ENCODE results near the gene HEXIM2. TPM values are rescaled to one million over a fixed set of nuclear protein-coding genes. Genes with fewer than 3 reads are reported as not detected.

HEXIM2 gene
- total and polyA plus RNA-seq, 2 of the 4 experiments (the other 2 are of a cell fraction) = 4.5 to 6.1 TPM

DNA sequence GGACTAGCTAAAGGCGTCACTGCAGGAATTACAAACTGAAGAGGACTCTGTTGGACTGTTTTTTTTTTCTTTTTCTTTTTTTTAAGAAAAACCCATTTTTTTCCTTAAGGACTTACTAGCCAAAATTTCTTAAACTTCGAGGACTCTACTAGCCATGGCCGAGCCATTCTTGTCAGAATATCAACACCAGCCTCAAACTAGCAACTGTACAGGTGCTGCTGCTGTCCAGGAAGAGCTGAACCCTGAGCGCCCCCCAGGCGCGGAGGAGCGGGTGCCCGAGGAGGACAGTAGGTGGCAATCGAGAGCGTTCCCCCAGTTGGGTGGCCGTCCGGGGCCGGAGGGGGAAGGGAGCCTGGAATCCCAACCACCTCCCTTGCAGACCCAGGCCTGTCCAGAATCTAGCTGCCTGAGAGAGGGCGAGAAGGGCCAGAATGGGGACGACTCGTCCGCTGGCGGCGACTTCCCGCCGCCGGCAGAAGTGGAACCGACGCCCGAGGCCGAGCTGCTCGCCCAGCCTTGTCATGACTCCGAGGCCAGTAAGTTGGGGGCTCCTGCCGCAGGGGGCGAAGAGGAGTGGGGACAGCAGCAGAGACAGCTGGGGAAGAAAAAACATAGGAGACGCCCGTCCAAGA is 12.5 kb upstream of the HEXIM2 start (continued):
- TF ChIP-seq SMC3 (IDR thresholded peaks at IDR 0.05; ENCODE audit: low read depth, low read length) (peak; percentile 62), POLR2A (IDR thresholded peaks at IDR 0.05; ENCODE audit: low read depth, low read length) (no peak; the same call in 1 of the 2 replicates)

DNA sequence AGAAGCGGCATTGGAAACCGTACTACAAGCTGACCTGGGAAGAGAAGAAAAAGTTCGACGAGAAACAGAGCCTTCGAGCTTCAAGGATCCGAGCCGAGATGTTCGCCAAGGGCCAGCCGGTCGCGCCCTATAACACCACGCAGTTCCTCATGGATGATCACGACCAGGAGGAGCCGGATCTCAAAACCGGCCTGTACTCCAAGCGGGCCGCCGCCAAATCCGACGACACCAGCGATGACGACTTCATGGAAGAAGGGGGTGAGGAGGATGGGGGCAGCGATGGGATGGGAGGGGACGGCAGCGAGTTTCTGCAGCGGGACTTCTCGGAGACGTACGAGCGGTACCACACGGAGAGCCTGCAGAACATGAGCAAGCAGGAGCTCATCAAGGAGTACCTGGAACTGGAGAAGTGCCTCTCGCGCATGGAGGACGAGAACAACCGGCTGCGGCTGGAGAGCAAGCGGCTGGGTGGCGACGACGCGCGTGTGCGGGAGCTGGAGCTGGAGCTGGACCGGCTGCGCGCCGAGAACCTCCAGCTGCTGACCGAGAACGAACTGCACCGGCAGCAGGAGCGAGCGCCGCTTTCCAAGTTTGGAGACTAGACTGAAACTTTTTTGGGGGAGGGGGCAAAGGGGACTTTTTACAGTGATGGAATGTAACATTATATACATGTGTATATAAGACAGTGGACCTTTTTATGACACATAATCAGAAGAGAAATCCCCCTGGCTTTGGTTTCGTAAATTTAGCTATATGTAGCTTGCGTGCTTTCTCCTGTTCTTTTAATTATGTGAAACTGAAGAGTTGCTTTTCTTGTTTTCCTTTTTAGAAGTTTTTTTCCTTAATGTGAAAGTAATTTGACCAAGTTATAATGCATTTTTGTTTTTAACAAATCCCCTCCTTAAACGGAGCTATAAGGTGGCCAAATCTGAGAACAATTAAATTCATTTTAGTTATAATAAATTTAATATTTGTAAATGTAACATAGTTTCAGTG is 11.7 kb upstream of the HEXIM2 start:
- DNase-seq = peak; percentile 51
- Histone ChIP-seq H3K36me3 (ENCODE audit: control insufficient read depth, insufficient read depth, low read length) (0 out of 2 replicates have a peak, but pooled peaks cover 2% of the 10 kb centered on the region), H3K27me3 (ENCODE audit: control insufficient read depth, insufficient read depth, low read length) (no peaks in the 10 kb centered on the region), H3K14ac (replicated peaks; ENCODE audit: low read depth, low read length) (peak overlapping the region; percentile 85), H2BK20ac (ENCODE audit: low read depth, low read length) (no peak overlapping the region), H2BK15ac (ENCODE audit: low read depth, low read length) (peak overlapping the region; percentile 16; the same call in 1 of the 3 replicates), H3K4me2 (ENCODE audit: low read depth, low read length) (peak overlapping the region; percentile 78), H3K23ac (ENCODE audit: low read depth, low read length) (peak overlapping the region; percentile 89), H3K18ac (ENCODE audit: low read depth, low read length) (peak overlapping the region; percentile 85), H4K91ac (ENCODE audit: insufficient read depth, low read depth, low read length) (peak overlapping the region; percentile 57), H3K4me3 (ENCODE audit: insufficient read depth, low read depth, low read length) (peak overlapping the region; percentile 56), H4K5ac (ENCODE audit: low read depth, low read length) (peak overlapping the region; percentile 50), H3K9me3 (ENCODE audit: control insufficient read depth, insufficient read depth, low read length) (no peaks in the 10 kb centered on the region), H3K4ac (ENCODE audit: low read depth, low read length) (peak overlapping the region; percentile 93), H2BK5ac (ENCODE audit: low read depth, low read length, poor library complexity, severe bottlenecking) (peak overlapping the region; percentile 88), H3K9me1 (ENCODE audit: insufficient read depth, low read length) (peaks cover 12% of the 10 kb centered on the region), H2AK5ac (ENCODE audit: low read depth, low read length) (peak overlapping the region; percentile 92), H3K9ac (ENCODE audit: low read depth, low read length) (peak overlapping the region; percentile 94), H3K56ac (ENCODE audit: extremely low read depth, insufficient read depth, low read length) (peak overlapping the region; percentile 72), H2BK120ac (ENCODE audit: low read depth, low read length) (peak overlapping the region; percentile 19; the same call in 1 of the 2 replicates), H2AK9ac (replicated peaks; ENCODE audit: low read depth, low read length, poor library complexity) (peak overlapping the region; percentile 97), H4K8ac (ENCODE audit: low read depth in 2 of 2, low read length in 2 of 2) (peak overlapping the region; percentile 36 to 64), H3K79me1 (ENCODE audit: low read depth in 1 of 2, low read length in 2 of 2) (peaks cover 7 to 44% of the 10 kb centered on the region in 2 experiments; a peak in 2 of 4 replicates), H2AFZ (replicated peaks; ENCODE audit: low read length, poor library complexity) (peak overlapping the region; percentile 79), H3K4me1 (ENCODE audit: control insufficient read depth, insufficient read depth, low read length) (peaks cover 9% of the 10 kb centered on the region; the same call in 1 of the 2 replicates), H4K20me1 (ENCODE audit: insufficient read depth, low read length) (peaks cover 37% of the 10 kb centered on the region), H3K27ac (ENCODE audit: insufficient read depth, low read length) (peak overlapping the region; percentile 94)
- 0% methylated on average over 33 of the region's 56 CpGs; no CpG with 5 or more reads in 1 of the 2 experiments for WGBS, 2 experiments (ENCODE audit: extremely low coverage in 2 of 2, insufficient read length in 1 of 2)
- ATAC-seq (ENCODE audit: low read depth) = 0 out of 2 replicates have a peak, but pooled peaks have one; percentile 1
- no TSS peak for BruUV-seq (replicated peaks)
- intact Hi-C loops (cut with micrococcal nuclease) = loop anchor here (1.0 kb wide), 2 partner anchors 11 to 47 kb away; partner anchors contain the start of gene HEXIM2
- CTCF ChIA-PET = interaction anchor here (0.6 to 4.7 kb wide), 14 partner anchors 8 to 1284 kb away, joined by 3 to 60 read pairs (median 4); partner anchors contain the start of genes ACBD4, HEXIM2 and PLCD3
- dilution Hi-C loops (cut with HindIII; ENCODE audit: low sequenced_read_pairs, unreplicated experiment) = no loop called here
- in situ Hi-C loops (cut with MboI; ENCODE audit: low sequenced_read_pairs) = no loop called here
- POLR2A ChIA-PET (ENCODE audit: unreplicated experiment) = interaction anchor here (0.5 to 4.9 kb wide), 6 partner anchors 9 to 48 kb away, joined by 4 to 53 read pairs (median 12); partner anchors contain the start of genes ACBD4 and HEXIM2
- no peak for TF ChIP-seq RAD21 (IDR thresholded peaks at IDR 0.05; ENCODE audit: low read length)
- TF ChIP-seq SMC3 (IDR thresholded peaks at IDR 0.05; ENCODE audit: low read depth, low read length) = no peak
- TF ChIP-seq, protein P1, sequence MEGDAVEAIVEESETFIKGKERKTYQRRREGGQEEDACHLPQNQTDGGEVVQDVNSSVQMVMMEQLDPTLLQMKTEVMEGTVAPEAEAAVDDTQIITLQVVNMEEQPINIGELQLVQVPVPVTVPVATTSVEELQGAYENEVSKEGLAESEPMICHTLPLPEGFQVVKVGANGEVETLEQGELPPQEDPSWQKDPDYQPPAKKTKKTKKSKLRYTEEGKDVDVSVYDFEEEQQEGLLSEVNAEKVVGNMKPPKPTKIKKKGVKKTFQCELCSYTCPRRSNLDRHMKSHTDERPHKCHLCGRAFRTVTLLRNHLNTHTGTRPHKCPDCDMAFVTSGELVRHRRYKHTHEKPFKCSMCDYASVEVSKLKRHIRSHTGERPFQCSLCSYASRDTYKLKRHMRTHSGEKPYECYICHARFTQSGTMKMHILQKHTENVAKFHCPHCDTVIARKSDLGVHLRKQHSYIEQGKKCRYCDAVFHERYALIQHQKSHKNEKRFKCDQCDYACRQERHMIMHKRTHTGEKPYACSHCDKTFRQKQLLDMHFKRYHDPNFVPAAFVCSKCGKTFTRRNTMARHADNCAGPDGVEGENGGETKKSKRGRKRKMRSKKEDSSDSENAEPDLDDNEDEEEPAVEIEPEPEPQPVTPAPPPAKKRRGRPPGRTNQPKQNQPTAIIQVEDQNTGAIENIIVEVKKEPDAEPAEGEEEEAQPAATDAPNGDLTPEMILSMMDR (conservative IDR thresholded peaks at IDR 0.05; ENCODE audit: low read depth, low read length) = no peak
- TF ChIP-seq RFX5 (IDR thresholded peaks at IDR 0.05; ENCODE audit: low read depth, low read length) = no peak
- no peak for TF ChIP-seq POLR2A (IDR thresholded peaks at IDR 0.05; ENCODE audit: low read depth, low read length)
- no peak for TF ChIP-seq FOS (IDR thresholded peaks at IDR 0.05; ENCODE audit: low read depth, low read length)
- no peak; the same call in 1 of the 2 replicates for TF ChIP-seq MXI1 (IDR thresholded peaks at IDR 0.05; ENCODE audit: borderline replicate concordance, low read depth, low read length)
- TF ChIP-seq CEBPB (IDR thresholded peaks at IDR 0.05; ENCODE audit: low read depth, low read length) = no peak
- no peak for TF ChIP-seq USF2 (IDR thresholded peaks at IDR 0.05; ENCODE audit: low read depth, low read length)
- no peak for TF ChIP-seq BHLHE40 (IDR thresholded peaks at IDR 0.05; ENCODE audit: low read depth, low read length)

Measured in IMR-90 (cell line).